Keratinocyte (primary cell): ENCODE results near the gene WNT4.

Experiments
- EZH2 ChIP-seq: IDR thresholded peaks from one replicate; pipeline ENCODE4 v1.6.1; 2012; ENCODE audit warnings: inconsistent platforms, mild to moderate bottlenecking, low read length, moderate library complexity
- TF ChIP-seq, protein P1 (sequence below), 3 experiments: IDR thresholded peaks in 1 of 3; conservative IDR thresholded peaks in 1 of 3; optimal IDR thresholded peaks in 1 of 3; 2 replicates in 2 of 3; 3 replicates in 1 of 3; pipeline versions ENCODE3 to v1.5.1; 2011; ENCODE audit warnings: low read length in 3 of 3, mild to moderate bottlenecking in 3 of 3, moderate library complexity in 2 of 3, control low read depth in 1 of 3, inconsistent platforms in 1 of 3; ENCODE audit not compliant: insufficient read depth in 2 of 3; ENCODE audit errors: extremely low read depth in 1 of 3

GRCh38 chr1:22123071-22123390 lies 19.9 kb downstream of the WNT4 start:
- TF ChIP-seq, protein P1, sequence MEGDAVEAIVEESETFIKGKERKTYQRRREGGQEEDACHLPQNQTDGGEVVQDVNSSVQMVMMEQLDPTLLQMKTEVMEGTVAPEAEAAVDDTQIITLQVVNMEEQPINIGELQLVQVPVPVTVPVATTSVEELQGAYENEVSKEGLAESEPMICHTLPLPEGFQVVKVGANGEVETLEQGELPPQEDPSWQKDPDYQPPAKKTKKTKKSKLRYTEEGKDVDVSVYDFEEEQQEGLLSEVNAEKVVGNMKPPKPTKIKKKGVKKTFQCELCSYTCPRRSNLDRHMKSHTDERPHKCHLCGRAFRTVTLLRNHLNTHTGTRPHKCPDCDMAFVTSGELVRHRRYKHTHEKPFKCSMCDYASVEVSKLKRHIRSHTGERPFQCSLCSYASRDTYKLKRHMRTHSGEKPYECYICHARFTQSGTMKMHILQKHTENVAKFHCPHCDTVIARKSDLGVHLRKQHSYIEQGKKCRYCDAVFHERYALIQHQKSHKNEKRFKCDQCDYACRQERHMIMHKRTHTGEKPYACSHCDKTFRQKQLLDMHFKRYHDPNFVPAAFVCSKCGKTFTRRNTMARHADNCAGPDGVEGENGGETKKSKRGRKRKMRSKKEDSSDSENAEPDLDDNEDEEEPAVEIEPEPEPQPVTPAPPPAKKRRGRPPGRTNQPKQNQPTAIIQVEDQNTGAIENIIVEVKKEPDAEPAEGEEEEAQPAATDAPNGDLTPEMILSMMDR (optimal IDR thresholded peaks at IDR 0.05 in 1 of 3, IDR thresholded peaks at IDR 0.05 in 1 of 3, conservative IDR thresholded peaks at IDR 0.05 in 1 of 3; ENCODE audit: extremely low read depth in 1 of 3, insufficient read depth in 2 of 3, low read length in 3 of 3) = no peak
- no peak for TF ChIP-seq EZH2
